RWPE2 (cell line): ENCODE data around the gene TSTD2.

Source experiments
- ATAC-seq: fragments of 200-7000 bp; cut with Tn5 transposase; 3 replicates; pipeline ENCODE4 v1.9.1; 2021; ENCODE audit warnings: low read depth
- DNase-seq: peaks from one replicate; pipeline ENCODE4 v3.0.0-alpha.2; 2020; ENCODE audit warnings: low spot score
- H3K27ac ChIP-seq: fragments of 450-650 bp; 2 replicates; pipeline ENCODE4 v1.5.1; 2017; ENCODE audit warnings: mild to moderate bottlenecking; ENCODE audit not compliant: poor library complexity, severe bottlenecking
- H3K27me3 ChIP-seq: fragments of 250-450 bp; sonication (Bioruptor Pico); 2 replicates; pipeline ENCODE4 v1.5.1; 2021; ENCODE audit warnings: mild to moderate bottlenecking, moderate library complexity; ENCODE audit not compliant: insufficient read depth, poor library complexity, severe bottlenecking
- H3K36me3 ChIP-seq: fragments of 250-450 bp; sonication (Bioruptor Pico); 2 replicates; pipeline ENCODE4 v1.5.1; 2020; ENCODE audit warnings: low read depth, mild to moderate bottlenecking, moderate library complexity
- H3K4me1 ChIP-seq: fragments of 250-450 bp; sonication (Bioruptor Pico); 2 replicates; pipeline ENCODE4 v1.5.1; 2021; ENCODE audit warnings: mild to moderate bottlenecking, moderate library complexity; ENCODE audit not compliant: insufficient read depth, poor library complexity, severe bottlenecking
- H3K4me3 ChIP-seq: fragments of 250-450 bp; sonication (Bioruptor Pico); 2 replicates; pipeline ENCODE4 v1.5.1; 2021; ENCODE audit warnings: mild to moderate bottlenecking, moderate library complexity; ENCODE audit not compliant: severe bottlenecking
- H3K9me3 ChIP-seq: fragments of 250-450 bp; sonication (Bioruptor Pico); 2 replicates; pipeline ENCODE4 v1.5.1; 2021; ENCODE audit warnings: mild to moderate bottlenecking, moderate library complexity; ENCODE audit not compliant: severe bottlenecking
- CTCF ChIP-seq: fragments of 450-650 bp; IDR thresholded peaks from one replicate; pipeline ENCODE4 v1.5.1; 2017; ENCODE audit warnings: mild to moderate bottlenecking, moderate library complexity; ENCODE audit not compliant: poor library complexity, severe bottlenecking

The TSTD2 gene

DNA sequence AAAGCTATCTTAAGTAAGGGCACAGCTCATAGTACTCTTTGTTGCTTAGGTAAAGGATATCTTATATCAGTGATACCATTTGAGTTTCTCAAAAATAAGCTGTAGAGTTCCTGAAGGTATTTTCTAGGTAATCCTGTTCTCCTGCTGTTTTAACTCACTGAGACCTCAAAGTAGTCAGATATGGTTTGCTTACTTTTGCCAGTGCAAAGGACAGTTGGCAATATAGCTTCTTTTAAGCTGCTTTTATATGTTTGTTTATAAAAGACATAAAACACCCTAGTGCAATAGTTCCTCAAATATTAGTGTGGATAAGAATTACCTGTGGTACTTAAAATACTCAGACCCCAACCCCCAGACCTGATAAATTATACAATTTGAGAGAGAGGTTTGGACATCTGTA lies 12.6 kb upstream of the TSTD2 start:
- no peaks in the 10 kb centered on the region for H3K4me1 ChIP-seq
- DNase-seq (no peak), ATAC-seq (no peak)
- no peak overlapping the region for H3K27ac ChIP-seq
- no peaks in the 10 kb centered on the region for H3K27me3 ChIP-seq
- H3K4me3 ChIP-seq: no peak overlapping the region
- H3K9me3 ChIP-seq: no peaks in the 10 kb centered on the region
- peaks cover 96% of the 10 kb centered on the region for H3K36me3 ChIP-seq
- no peak for TF ChIP-seq CTCF

- DNase-seq (no peak), ATAC-seq (no peak)
- H3K36me3 ChIP-seq: peaks cover 85% of the 10 kb centered on the region
- no peak overlapping the region for H3K4me3 ChIP-seq
- no peak for TF ChIP-seq CTCF
- H3K4me1 ChIP-seq: peaks cover 17% of the 10 kb centered on the region
- H3K9me3 ChIP-seq: no peaks in the 10 kb centered on the region
- no peak overlapping the region for H3K27ac ChIP-seq
- H3K27me3 ChIP-seq: no peaks in the 10 kb centered on the region
Observed at GRCh38 chr9:97640325-97640724, 7.2 kb upstream of the TSTD2 start.

GRCh38 chr9:97638666-97639065 lies 5.5 kb upstream of the TSTD2 start:
- Histone ChIP-seq H3K4me1 (peaks cover 17% of the 10 kb centered on the region), H3K9me3 (no peaks in the 10 kb centered on the region), H3K4me3 (no peak overlapping the region), H3K27me3 (no peaks in the 10 kb centered on the region), H3K36me3 (peaks cover 77% of the 10 kb centered on the region), H3K27ac (no peak overlapping the region)
- DNase-seq (no peak), ATAC-seq (no peak)
- TF ChIP-seq CTCF: peak; percentile 19

- Histone ChIP-seq H3K4me1 (peaks cover 17% of the 10 kb centered on the region), H3K27me3 (no peaks in the 10 kb centered on the region), H3K4me3 (no peak overlapping the region), H3K36me3 (peaks cover 59% of the 10 kb centered on the region), H3K27ac (no peak overlapping the region), H3K9me3 (no peaks in the 10 kb centered on the region)
- no peak for ATAC-seq
- no peak for TF ChIP-seq CTCF
- DNase-seq: no peak
Observed at GRCh38 chr9:97636903-97637302, 3.7 kb upstream of the TSTD2 start.

- Histone ChIP-seq H3K4me3 (peak overlapping the region; percentile 90), H3K4me1 (peaks cover 17% of the 10 kb centered on the region)
Observed at GRCh38 chr9:97635026-97635425, 1.9 kb upstream of the TSTD2 start.

More at GRCh38 chr9:97635026-97635425, 1.9 kb upstream of the TSTD2 start:
- Histone ChIP-seq H3K27me3 (no peaks in the 10 kb centered on the region), H3K27ac (no peak overlapping the region), H3K9me3 (no peaks in the 10 kb centered on the region), H3K36me3 (peaks cover 41% of the 10 kb centered on the region)
- no peak for DNase-seq
- ATAC-seq: no peak
- TF ChIP-seq CTCF: no peak
